ENCODE measurements around the gene ELAVL1.
A peak's percentile ranks its signal among the peaks of the same experiment; 100 is the strongest.

Gene ELAVL1

DNA sequence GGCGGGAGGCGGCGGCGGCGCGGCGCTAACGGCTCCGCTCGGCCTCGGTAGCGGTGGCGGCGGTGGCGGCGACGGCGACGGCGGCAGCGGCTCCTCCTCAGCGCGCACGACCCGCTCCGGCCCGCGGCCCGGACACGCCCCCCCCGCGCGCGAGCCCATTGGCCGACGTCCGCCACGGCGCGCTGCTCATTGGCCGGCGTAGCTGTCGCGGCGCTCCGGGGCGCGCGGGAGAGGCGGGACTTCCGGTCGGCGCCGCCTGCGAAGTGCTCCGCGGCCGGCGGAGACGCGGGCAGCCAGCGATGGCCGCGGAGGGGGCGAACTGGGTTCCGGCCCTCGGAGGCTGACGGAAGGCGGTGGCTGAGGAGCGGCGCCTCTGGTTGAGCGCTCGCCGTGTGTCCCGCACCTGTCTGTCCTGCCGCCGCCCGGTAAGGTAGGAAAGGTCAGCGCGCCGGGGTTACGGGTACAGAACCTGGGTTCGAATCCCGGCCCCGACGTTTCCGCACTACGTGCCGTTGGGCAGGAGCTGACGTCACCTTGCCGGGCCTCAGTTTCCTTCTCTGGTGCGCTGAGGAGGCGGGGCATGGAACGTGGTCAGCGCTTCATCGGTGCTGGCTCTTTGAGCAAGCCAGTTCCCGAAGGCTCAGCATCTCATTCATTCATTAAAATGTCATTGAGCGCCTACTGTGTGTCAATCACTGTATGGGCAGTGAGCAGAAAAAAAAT lies at the start of gene ELAVL1:
ELAVL1 (minus strand) TSS at position 108 of the 723 bp plus-strand sequence. CDS start 13,826 bp downstream, outside the sequence.
- TF ChIP-seq, protein P1, sequence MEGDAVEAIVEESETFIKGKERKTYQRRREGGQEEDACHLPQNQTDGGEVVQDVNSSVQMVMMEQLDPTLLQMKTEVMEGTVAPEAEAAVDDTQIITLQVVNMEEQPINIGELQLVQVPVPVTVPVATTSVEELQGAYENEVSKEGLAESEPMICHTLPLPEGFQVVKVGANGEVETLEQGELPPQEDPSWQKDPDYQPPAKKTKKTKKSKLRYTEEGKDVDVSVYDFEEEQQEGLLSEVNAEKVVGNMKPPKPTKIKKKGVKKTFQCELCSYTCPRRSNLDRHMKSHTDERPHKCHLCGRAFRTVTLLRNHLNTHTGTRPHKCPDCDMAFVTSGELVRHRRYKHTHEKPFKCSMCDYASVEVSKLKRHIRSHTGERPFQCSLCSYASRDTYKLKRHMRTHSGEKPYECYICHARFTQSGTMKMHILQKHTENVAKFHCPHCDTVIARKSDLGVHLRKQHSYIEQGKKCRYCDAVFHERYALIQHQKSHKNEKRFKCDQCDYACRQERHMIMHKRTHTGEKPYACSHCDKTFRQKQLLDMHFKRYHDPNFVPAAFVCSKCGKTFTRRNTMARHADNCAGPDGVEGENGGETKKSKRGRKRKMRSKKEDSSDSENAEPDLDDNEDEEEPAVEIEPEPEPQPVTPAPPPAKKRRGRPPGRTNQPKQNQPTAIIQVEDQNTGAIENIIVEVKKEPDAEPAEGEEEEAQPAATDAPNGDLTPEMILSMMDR (IDR thresholded peaks at IDR 0.05; ENCODE audit: borderline replicate concordance, control extremely low read depth, extremely low read depth, insufficient read depth, missing control alignments), result no peak
- DNase-seq (ENCODE audit: low spot score), result peak; percentile 97
- in situ Hi-C loops (cut with MboI; ENCODE audit: low sequenced_read_pairs, unreplicated experiment), result no loop called here

DNA sequence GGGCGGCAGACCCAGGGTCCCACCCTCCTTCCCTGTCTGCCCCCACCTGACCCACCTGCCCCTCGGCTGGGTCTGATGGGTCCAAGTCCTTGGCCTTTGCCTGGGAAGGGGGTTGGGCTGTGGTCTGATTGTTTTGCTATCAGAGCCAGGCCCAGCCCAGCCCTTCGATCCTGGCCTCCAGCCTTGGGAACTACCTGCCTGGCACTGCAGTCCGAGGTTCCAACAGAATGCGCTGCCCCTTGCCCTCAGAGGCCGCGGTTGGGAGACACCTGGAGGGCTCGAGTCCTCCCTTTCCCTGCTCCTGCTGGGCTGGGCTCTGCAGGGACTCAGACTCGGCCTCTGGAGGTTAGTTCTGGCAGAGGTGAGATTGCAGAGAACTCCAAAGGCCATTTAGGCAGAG lies 48.7 kb upstream of the ELAVL1 start:
- no peak for DNase-seq (ENCODE audit: low spot score)
- in situ Hi-C loops (cut with MboI; ENCODE audit: low sequenced_read_pairs, unreplicated experiment), result no loop called here
- TF ChIP-seq, protein P1 (IDR thresholded peaks at IDR 0.05; ENCODE audit: borderline replicate concordance, control extremely low read depth, extremely low read depth, insufficient read depth, missing control alignments), result no peak

DNA sequence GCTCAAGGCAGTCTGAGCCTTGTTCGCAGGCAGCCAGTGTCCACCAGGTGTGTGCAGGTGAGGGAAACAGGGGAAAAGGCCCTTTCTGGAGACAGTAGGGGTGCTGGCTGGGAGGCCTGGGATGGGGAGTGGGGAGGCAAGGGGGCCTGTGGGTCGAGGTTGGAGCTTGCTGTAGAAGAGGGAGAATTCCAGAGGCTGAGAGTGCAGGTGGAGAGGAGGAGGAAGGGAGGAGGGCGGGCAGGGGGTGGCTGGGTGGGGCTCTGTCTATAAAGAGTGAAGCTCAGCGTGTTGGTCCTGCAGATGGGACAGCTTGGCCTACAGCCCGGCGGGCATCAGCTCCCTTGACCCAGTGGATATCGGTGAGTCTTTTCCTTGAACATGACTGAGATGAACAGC lies 47.0 kb upstream of the ELAVL1 start, which contains the start of gene CCL25:
CCL25 (plus strand) TSS at position 297 of the 396 bp plus-strand sequence. CDS start 290 bp downstream, outside the sequence.
- in situ Hi-C loops (cut with MboI; ENCODE audit: low sequenced_read_pairs, unreplicated experiment), result no loop called here
- no peak for DNase-seq (ENCODE audit: low spot score)
- TF ChIP-seq, protein P1 (IDR thresholded peaks at IDR 0.05; ENCODE audit: borderline replicate concordance, control extremely low read depth, extremely low read depth, insufficient read depth, missing control alignments), result no peak

DNA sequence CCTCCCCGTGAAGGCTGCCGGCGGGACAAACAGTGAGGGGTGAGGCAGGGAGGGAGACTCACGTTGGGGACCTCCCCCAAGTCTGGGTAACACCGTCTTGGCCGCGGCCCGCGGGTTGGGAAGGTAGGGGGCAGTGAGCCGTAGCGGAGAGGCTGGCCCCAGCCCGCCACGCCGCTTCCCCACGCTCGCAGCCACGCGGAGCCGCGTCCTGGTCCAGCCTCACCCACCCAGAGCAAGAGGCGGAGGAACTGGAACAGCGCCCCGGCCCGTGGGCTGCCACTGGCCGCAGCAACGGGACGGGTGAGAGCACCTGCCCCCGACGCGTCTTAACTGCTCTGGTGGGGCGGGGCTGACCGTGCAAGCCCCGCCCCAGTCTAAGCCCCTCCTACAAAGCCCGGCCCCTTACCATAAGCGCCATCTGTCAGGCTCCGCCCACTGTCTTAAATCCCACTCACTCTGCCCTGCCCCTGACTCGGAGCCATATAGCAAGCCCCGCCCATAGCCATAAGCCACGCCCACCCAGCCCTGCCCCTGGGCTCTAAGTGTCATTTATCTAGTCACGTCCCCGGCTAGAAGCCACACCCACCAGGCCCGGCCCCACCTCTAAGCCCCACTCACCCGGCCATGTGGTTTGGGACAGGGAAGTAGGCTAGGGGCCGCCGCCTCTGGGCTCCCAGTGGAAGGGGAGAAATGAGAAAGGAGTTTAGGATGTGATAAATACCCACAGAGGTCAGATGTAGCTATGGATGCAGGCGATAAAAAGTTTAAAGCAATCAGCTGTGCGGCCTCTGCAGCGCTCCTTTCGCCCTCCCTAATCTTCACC lies 45.0 kb upstream of the ELAVL1 start:
- TF ChIP-seq, protein P1 (IDR thresholded peaks at IDR 0.05; ENCODE audit: borderline replicate concordance, control extremely low read depth, extremely low read depth, insufficient read depth, missing control alignments), result no peak
- peak; percentile 98 for DNase-seq (ENCODE audit: low spot score)
- in situ Hi-C loops (cut with MboI; ENCODE audit: low sequenced_read_pairs, unreplicated experiment), result no loop called here

DNA sequence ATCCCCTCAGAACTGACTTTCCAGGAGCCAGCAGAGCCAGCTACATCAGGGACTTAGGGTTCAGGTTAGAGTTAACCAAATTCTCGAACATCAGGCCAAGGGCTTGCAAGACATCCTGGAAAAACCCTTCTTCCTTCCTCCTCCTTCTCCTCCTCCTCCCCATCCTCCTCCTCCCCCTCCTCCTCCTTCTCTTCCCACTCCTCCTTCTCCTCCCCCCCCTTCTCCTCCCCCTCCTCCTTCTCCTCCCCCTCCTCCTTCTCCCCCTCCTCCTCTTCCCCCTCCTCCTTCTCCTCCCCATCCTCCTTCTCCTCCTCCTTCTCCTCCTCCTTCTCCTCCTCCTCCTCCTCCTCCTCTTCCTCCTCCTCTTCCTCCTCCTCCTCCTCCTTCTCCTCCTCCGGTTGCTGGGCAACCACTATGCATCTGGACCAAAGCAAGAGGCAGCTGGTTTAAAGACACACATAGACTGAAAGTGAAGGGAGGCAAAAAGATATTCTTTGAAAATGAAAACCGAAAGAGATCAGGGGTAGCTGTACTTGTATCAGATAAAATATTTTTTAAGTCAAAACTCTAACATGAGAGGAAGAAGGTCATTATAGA lies 41.2 kb upstream of the ELAVL1 start:
- in situ Hi-C loops (cut with MboI; ENCODE audit: low sequenced_read_pairs, unreplicated experiment), result no loop called here
- TF ChIP-seq, protein P1 (IDR thresholded peaks at IDR 0.05; ENCODE audit: borderline replicate concordance, control extremely low read depth, extremely low read depth, insufficient read depth, missing control alignments), result no peak
- no peak for DNase-seq (ENCODE audit: low spot score)

DNA sequence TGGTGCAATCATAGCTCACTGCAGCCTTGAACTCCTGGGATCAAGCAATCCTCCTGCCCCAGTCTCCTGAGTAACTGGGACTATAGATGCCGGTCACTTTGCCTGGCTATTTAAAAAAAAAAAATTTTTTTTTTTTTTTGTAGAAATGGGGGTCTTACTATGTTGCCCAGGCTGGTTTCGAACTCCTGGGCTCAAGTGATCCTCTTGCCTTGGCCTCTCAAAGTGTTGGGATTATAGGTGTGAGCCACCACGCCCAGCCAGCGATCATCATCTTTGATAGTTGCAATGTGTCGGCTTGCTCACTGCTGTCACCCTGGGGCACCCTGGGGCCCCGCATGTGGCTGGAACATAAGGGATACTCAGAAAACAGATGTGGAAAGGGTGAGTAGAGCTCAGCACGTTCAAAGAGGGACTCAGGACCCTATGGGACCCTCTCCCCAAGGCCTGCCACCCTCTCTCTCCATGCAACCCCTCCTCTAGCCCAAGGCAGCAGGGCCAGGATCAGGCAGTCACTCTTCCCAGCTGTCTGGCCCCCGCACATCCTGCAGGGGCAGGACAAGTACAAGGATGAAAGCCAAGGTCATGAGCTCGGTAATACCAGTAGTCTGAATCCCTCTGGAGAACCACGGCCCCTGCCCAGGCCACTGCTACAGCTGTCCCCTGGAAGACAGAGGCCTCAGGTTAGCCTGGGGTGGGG lies 40.6 kb upstream of the ELAVL1 start:
- DNase-seq (ENCODE audit: low spot score), result no peak
- in situ Hi-C loops (cut with MboI; ENCODE audit: low sequenced_read_pairs, unreplicated experiment), result no loop called here
- TF ChIP-seq, protein P1 (IDR thresholded peaks at IDR 0.05; ENCODE audit: borderline replicate concordance, control extremely low read depth, extremely low read depth, insufficient read depth, missing control alignments), result no peak
